SK-N-SH (cell line): ENCODE measurements around the gene PKN3. TPM values are rescaled to one million over a fixed set of nuclear protein-coding genes. Genes with fewer than 3 reads are reported as not detected.

Experiments
- CTCF ChIA-PET: fragments of 300-600, 350-600 bp; formaldehyde crosslinking; extraction: SDS; loops from one replicate; lab custom pipeline; 2021; lab: Yijun Ruan, JAX
- POLR2A ChIA-PET: fragments of 350-600 bp; sonication (Branson Sonifier 250); formaldehyde crosslinking; extraction: SDS; loops from one replicate; lab custom pipeline; 2020; ENCODE audit warnings: antibody characterized with exemption, inconsistent platforms; lab: Yijun Ruan, JAX
- DNase-seq: peaks from one replicate; pipeline ENCODE4 v3.0.0; 2012
- H2AFZ ChIP-seq: fragments of 200-600 bp; sonication (generic); 2 replicates; pipeline ENCODE4 v1.8.1; 2016; ENCODE audit warnings: antibody characterized with exemption, mild to moderate bottlenecking, low read depth
- H3F3A ChIP-seq: fragments of 200-600 bp; sonication (generic); replicated peaks from 2 replicates; pipeline ENCODE3; 2016; ENCODE audit warnings: antibody characterized with exemption, mild to moderate bottlenecking; ENCODE audit not compliant: insufficient read depth
- H3K27ac ChIP-seq, 2 experiments: fragments of 200-500 bp in 1 of 2; fragments of 200-600 bp in 1 of 2; sonication (Bioruptor generic) in 1 of 2; sonication (generic), shearing (Covaris generic) in 1 of 2; 2 replicates each; pipeline versions ENCODE4 v1.5.1 to v1.6.1; 2014 to 2016; ENCODE audit warnings: low read depth in 2 of 2, inconsistent platforms in 1 of 2, low read length in 1 of 2, mild to moderate bottlenecking in 1 of 2, mixed read lengths in 1 of 2
- H3K27me3 ChIP-seq: fragments of 200-600 bp; sonication (generic), shearing (Covaris generic); 2 replicates; pipeline ENCODE4 v1.6.1; 2016; ENCODE audit warnings: mixed run types; ENCODE audit not compliant: insufficient read depth
- H3K36me3 ChIP-seq, 2 experiments: fragments of 200-500 bp in 1 of 2; fragments of 200-600 bp in 1 of 2; sonication (Bioruptor generic) in 1 of 2; sonication (generic) in 1 of 2; replicated peaks in 1 of 2; 2 replicates each; pipeline versions ENCODE3 to v1.5.1; 2014 to 2016; ENCODE audit warnings: low read length in 1 of 2, mild to moderate bottlenecking in 1 of 2; ENCODE audit not compliant: insufficient read depth in 2 of 2, control insufficient read depth in 1 of 2
- H3K4me1 ChIP-seq, 2 experiments: fragments of 200-500 bp in 1 of 2; fragments of 200-600 bp in 1 of 2; sonication (Bioruptor generic) in 1 of 2; sonication (generic), shearing (Covaris generic) in 1 of 2; 2 replicates each; pipeline versions ENCODE4 v1.5.1 to v1.6.1; 2014 to 2016; ENCODE audit warnings: low read depth in 1 of 2, low read length in 1 of 2, mixed run types in 1 of 2; ENCODE audit not compliant: insufficient read depth in 2 of 2, control insufficient read depth in 1 of 2
- H3K4me2 ChIP-seq: fragments of 200-600 bp; sonication (generic), shearing (Covaris generic); 2 replicates; pipeline ENCODE4 v1.6.1; 2017; ENCODE audit warnings: mixed run types
- H3K4me3 ChIP-seq, 2 experiments: fragments of 200-500 bp in 1 of 2; fragments of 200-600 bp in 1 of 2; sonication (Bioruptor generic) in 1 of 2; sonication (generic), shearing (Covaris generic) in 1 of 2; 2 replicates each; pipeline versions ENCODE4 v1.5.1 to v1.8.1; 2014 to 2016; ENCODE audit warnings: low read depth in 2 of 2, inconsistent platforms in 1 of 2, low read length in 1 of 2, mild to moderate bottlenecking in 1 of 2, mixed read lengths in 1 of 2, moderate library complexity in 1 of 2
- H3K79me2 ChIP-seq: fragments of 200-600 bp; sonication (generic); 2 replicates; pipeline ENCODE4 v1.8.1; 2017; ENCODE audit warnings: mild to moderate bottlenecking; ENCODE audit not compliant: insufficient read depth
- H3K9ac ChIP-seq: fragments of 200-600 bp; sonication (generic); 2 replicates; pipeline ENCODE4 v1.6.1; 2017; ENCODE audit warnings: mixed run types
- H3K9me2 ChIP-seq: fragments of 200-600 bp; sonication (generic); 2 replicates; pipeline ENCODE4 v1.6.1; 2017; ENCODE audit warnings: mixed run types
- H3K9me3 ChIP-seq: fragments of 200-600 bp; sonication (generic); 2 replicates; pipeline ENCODE4 v1.6.1; 2017; ENCODE audit warnings: mixed run types, mild to moderate bottlenecking, moderate library complexity
- H4K20me1 ChIP-seq: fragments of 200-600 bp; sonication (generic); 2 replicates; pipeline ENCODE4 v1.6.1; 2017; ENCODE audit warnings: mild to moderate bottlenecking, mixed run types; ENCODE audit not compliant: insufficient read depth
- ELF1 ChIP-seq: IDR thresholded peaks from 2 replicates; pipeline ENCODE4 v1.4.0; 2012
- EP300 ChIP-seq, 2 experiments: IDR thresholded peaks; 2 replicates each; pipeline versions ENCODE4 v1.4.0 to v1.6.1; 2012; ENCODE audit warnings: borderline replicate concordance in 1 of 2, low read depth in 1 of 2, low read length in 1 of 2
- EZH2phosphoT487 ChIP-seq: fragments of 200-600 bp; sonication (generic); IDR thresholded peaks from 2 replicates; pipeline ENCODE4 v1.6.1; 2017; ENCODE audit warnings: low read depth, mixed run types, mild to moderate bottlenecking, antibody characterized with exemption, moderate library complexity, borderline replicate concordance
- FOSL2 ChIP-seq: IDR thresholded peaks from 2 replicates; pipeline ENCODE4 v1.4.0; 2012; ENCODE audit warnings: low read depth, mild to moderate bottlenecking, moderate library complexity, borderline replicate concordance
- FOXJ3 ChIP-seq: sonication (generic); formaldehyde crosslinking; IDR thresholded peaks from 2 replicates; pipeline ENCODE4 v1.5.1; 2020; ENCODE audit warnings: mild to moderate bottlenecking, missing genetic modification reagents
- GABPA ChIP-seq: IDR thresholded peaks from 2 replicates; pipeline ENCODE4 v1.4.0; 2012; ENCODE audit warnings: low read depth, mild to moderate bottlenecking
- JUND ChIP-seq: IDR thresholded peaks from 2 replicates; pipeline ENCODE4 v1.4.0; 2012
- MEF2A ChIP-seq: IDR thresholded peaks from 2 replicates; pipeline ENCODE4 v1.4.0; 2012; ENCODE audit warnings: low read depth, borderline replicate concordance
- NFIC ChIP-seq: IDR thresholded peaks from 2 replicates; pipeline ENCODE4 v1.4.0; 2012; ENCODE audit warnings: borderline replicate concordance
- NRF1 ChIP-seq: IDR thresholded peaks from 2 replicates; pipeline ENCODE4 v1.6.1; 2012; ENCODE audit warnings: low read depth, mild to moderate bottlenecking, low read length
- RAD21 ChIP-seq: IDR thresholded peaks from 2 replicates; pipeline ENCODE4 v1.6.1; 2012; ENCODE audit warnings: mild to moderate bottlenecking, low read length
- RCOR1 ChIP-seq: fragments of 150-350 bp; IDR thresholded peaks from 2 replicates; pipeline ENCODE4 v1.6.1; 2017; ENCODE audit warnings: antibody characterized with exemption, low read length
- SMC3 ChIP-seq: IDR thresholded peaks from 2 replicates; pipeline ENCODE4 v1.6.1; 2012; ENCODE audit warnings: low read depth, low read length, improper control_type of control experiment
- TEAD4 ChIP-seq: IDR thresholded peaks from 2 replicates; pipeline ENCODE4 v1.4.0; 2012; ENCODE audit warnings: mild to moderate bottlenecking, borderline replicate concordance; ENCODE audit not compliant: insufficient read depth
- WGBS: methylation state at CpG from one replicate; pipeline ENCODE4 v1.1.6; 2017; ENCODE audit warnings: low lambda C conversion rate; 5-methylcytosine and 5-hydroxymethylcytosine counted together
- polyA plus RNA-seq, 3 experiments: library from polyadenylated mRNA; depleted of rRNA; stranded (reverse); fragments of >200 nt; gene quantifications; 2 replicates each; pipeline ENCODE4 v1.2.3, GENCODE V29; 2012
- TF ChIP-seq, protein P1 (sequence below): IDR thresholded peaks from 2 replicates; pipeline ENCODE4 v1.4.0; 2012; ENCODE audit warnings: low read depth
- TF ChIP-seq, protein P2 (sequence below): IDR thresholded peaks from 2 replicates; pipeline ENCODE4 v1.4.0; 2012; ENCODE audit warnings: low read depth, borderline replicate concordance
- TF ChIP-seq, protein P3 (sequence below): IDR thresholded peaks from 2 replicates; pipeline ENCODE4; 2012
- TF ChIP-seq, protein P4 (sequence below): IDR thresholded peaks from 2 replicates; pipeline ENCODE4 v1.4.0; 2012; ENCODE audit warnings: low read depth, borderline replicate concordance

Gene PKN3
- polyA plus RNA-seq, 1 of the 3 experiments (the other 2 are of a cell fraction) = 7.8 TPM

DNA sequence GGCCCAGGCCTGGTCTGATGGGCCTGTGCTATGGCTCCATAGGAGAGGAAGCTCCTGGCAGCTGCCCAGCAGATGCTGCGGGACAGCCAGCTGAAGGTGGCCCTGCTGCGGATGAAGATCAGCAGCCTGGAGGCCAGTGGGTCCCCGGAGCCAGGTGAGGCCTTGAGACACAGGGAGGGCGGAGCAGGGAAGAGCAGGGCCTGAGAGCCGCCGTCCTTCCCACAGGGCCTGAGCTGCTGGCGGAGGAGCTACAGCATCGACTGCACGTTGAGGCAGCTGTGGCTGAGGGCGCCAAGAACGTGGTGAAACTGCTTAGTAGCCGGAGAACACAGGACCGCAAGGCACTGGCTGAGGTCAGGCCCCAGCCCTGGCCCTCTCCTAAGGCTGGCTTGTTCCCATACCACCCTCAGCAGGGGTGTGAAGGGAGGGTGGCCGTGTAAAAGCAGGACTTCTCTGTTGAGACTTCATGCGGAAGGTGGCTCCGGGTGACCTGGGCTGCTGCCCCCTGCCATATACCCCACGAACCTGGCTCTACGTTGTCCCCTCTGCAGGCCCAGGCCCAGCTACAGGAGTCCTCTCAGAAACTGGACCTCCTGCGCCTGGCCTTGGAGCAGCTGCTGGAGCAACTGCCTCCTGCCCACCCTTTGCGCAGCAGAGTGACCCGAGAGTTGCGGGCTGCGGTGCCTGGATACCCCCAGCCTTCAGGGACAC lies 4.5 kb downstream of the PKN3 start:
- no peak for DNase-seq
- no peak for TF ChIP-seq NRF1
- TF ChIP-seq RAD21 = no peak
- TF ChIP-seq MEF2A = no peak
- TF ChIP-seq, protein P1, sequence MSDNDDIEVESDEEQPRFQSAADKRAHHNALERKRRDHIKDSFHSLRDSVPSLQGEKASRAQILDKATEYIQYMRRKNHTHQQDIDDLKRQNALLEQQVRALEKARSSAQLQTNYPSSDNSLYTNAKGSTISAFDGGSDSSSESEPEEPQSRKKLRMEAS = no peak
- TF ChIP-seq FOSL2 = no peak
- no peak for TF ChIP-seq EP300 (IDR thresholded peaks at IDR 0.05; ENCODE audit: borderline replicate concordance in 1 of 2, low read depth in 1 of 2, low read length in 1 of 2)
- Histone ChIP-seq H3K9me3 (no peaks in the 10 kb centered on the region), H3K27ac (no peak overlapping the region), H3K9me2 (no peaks in the 10 kb centered on the region), H3K27me3 (no peaks in the 10 kb centered on the region), H3K9ac (no peak overlapping the region), H3K79me2 (no peaks in the 10 kb centered on the region), H3K4me2 (no peak overlapping the region), H2AFZ (no peak overlapping the region), H3F3A (no peaks in the 10 kb centered on the region), H3K4me1 (peaks cover 0 to 4% of the 10 kb centered on the region in 2 experiments; a peak in 1 of 4 replicates), H4K20me1 (no peaks in the 10 kb centered on the region), H3K4me3 (no peak overlapping the region), H3K36me3 (no peaks in the 10 kb centered on the region)
- 75% methylated on average over 4 of the region's 23 CpGs for WGBS
- CTCF ChIA-PET = interaction anchor here (1.0 to 1.6 kb wide), 5 partner anchors 13 to 221 kb away, joined by 3 to 6 read pairs (median 5); partner anchors contain the start of gene ENDOG
- POLR2A ChIA-PET = interaction anchor here (0.6 to 0.9 kb wide), 3 partner anchors 17 to 258 kb away, joined by 3 to 4 read pairs (median 3); partner anchors contain the start of gene ZDHHC12

DNA sequence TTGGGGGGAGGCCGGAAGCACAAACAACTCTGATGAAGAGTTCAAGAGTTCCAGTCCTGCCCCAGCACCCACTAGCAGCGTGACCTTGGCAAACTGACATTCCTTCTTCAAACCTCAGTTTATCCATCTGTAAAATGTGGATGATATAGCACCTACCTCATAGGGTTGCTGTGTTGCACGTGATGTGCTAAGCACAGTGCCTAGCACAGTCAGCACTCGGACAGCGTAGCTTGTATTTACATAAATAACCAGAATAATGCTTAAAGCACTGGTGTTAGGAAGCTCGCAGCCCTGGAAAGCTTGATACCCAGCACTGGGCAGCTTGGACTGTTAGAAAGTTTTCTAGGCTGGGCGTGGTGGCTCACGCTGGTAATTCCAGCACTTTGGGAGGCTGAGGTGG lies 5.1 kb downstream of the PKN3 start:
- Histone ChIP-seq H3K4me3 (no peak overlapping the region), H3K36me3 (no peaks in the 10 kb centered on the region), H3K4me2 (no peak overlapping the region), H3K9me3 (no peaks in the 10 kb centered on the region), H3K4me1 (peaks cover 0 to 4% of the 10 kb centered on the region in 2 experiments; a peak in 1 of 4 replicates), H2AFZ (no peak overlapping the region), H3K9ac (no peak overlapping the region), H4K20me1 (no peaks in the 10 kb centered on the region), H3K79me2 (no peaks in the 10 kb centered on the region), H3K27ac (no peak overlapping the region), H3K9me2 (no peaks in the 10 kb centered on the region), H3F3A (no peaks in the 10 kb centered on the region), H3K27me3 (no peaks in the 10 kb centered on the region)
- ChIA-PET POLR2A (no interaction called here), CTCF (interaction anchor here (1.0 to 1.6 kb wide), 3 partner anchors 14 to 111 kb away, joined by 3 to 5 read pairs (median 4); partner anchors contain the start of gene ENDOG)
- DNase-seq = no peak
- TF ChIP-seq SMC3 = no peak
- no peak for TF ChIP-seq EP300 (IDR thresholded peaks at IDR 0.05; ENCODE audit: borderline replicate concordance in 1 of 2, low read depth in 1 of 2, low read length in 1 of 2)
- TF ChIP-seq NRF1 = no peak
- no peak for TF ChIP-seq FOXJ3 (CRISPR knock-in tag)
- TF ChIP-seq GABPA = no peak
- no peak for TF ChIP-seq NFIC
- TF ChIP-seq, protein P2, sequence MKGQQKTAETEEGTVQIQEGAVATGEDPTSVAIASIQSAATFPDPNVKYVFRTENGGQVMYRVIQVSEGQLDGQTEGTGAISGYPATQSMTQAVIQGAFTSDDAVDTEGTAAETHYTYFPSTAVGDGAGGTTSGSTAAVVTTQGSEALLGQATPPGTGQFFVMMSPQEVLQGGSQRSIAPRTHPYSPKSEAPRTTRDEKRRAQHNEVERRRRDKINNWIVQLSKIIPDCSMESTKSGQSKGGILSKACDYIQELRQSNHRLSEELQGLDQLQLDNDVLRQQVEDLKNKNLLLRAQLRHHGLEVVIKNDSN = no peak
- no peak for TF ChIP-seq RCOR1
- no peak for TF ChIP-seq ELF1
- no peak for TF ChIP-seq RAD21
- no peak for TF ChIP-seq TEAD4
- TF ChIP-seq, protein P3, sequence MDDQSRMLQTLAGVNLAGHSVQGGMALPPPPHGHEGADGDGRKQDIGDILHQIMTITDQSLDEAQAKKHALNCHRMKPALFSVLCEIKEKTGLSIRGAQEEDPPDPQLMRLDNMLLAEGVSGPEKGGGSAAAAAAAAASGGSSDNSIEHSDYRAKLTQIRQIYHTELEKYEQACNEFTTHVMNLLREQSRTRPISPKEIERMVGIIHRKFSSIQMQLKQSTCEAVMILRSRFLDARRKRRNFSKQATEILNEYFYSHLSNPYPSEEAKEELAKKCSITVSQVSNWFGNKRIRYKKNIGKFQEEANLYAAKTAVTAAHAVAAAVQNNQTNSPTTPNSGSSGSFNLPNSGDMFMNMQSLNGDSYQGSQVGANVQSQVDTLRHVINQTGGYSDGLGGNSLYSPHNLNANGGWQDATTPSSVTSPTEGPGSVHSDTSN = no peak
- no peak for TF ChIP-seq EZH2phosphoT487
- TF ChIP-seq JUND = no peak
- TF ChIP-seq, protein P4, sequence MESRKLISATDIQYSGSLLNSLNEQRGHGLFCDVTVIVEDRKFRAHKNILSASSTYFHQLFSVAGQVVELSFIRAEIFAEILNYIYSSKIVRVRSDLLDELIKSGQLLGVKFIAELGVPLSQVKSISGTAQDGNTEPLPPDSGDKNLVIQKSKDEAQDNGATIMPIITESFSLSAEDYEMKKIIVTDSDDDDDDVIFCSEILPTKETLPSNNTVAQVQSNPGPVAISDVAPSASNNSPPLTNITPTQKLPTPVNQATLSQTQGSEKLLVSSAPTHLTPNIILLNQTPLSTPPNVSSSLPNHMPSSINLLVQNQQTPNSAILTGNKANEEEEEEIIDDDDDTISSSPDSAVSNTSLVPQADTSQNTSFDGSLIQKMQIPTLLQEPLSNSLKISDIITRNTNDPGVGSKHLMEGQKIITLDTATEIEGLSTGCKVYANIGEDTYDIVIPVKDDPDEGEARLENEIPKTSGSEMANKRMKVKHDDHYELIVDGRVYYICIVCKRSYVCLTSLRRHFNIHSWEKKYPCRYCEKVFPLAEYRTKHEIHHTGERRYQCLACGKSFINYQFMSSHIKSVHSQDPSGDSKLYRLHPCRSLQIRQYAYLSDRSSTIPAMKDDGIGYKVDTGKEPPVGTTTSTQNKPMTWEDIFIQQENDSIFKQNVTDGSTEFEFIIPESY = no peak
- WGBS = over 99% methylated on average over 8 of the region's 8 CpGs
